ENCODE measurements around the gene PDE1A.
A peak's percentile ranks its signal among the peaks of the same experiment; 100 is the strongest.

The PDE1A gene

DNA sequence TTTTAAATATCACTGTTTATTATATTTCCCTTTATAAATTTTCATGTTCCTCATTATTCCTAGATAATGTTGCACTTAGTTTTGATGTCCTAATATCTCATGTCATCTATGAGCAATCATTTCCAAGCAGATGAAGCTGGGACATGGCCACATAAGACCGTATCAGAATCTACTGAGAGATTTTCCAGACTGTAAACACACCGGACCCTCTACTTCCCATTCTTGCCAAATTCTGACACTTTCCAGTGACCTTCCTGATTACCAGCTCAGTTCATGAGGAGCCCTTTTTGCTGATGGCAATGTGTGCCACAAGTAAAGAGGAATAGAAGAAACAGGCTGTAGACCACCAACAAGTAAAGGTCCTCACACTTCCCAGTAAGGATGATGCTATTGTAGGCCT is 20.3 kb upstream of the PDE1A start:
- in situ Hi-C loops (cut with HindIII; ENCODE audit: low sequenced_read_pairs): no loop called here
- no peak overlapping the region for H3K4me3 ChIP-seq (ENCODE audit: low read depth, low read length)
- TF ChIP-seq CTCF (IDR thresholded peaks at IDR 0.05; ENCODE audit: low read depth, low read length): no peak
- DNase-seq (ENCODE audit: low read depth, low spot score): no peak

DNA sequence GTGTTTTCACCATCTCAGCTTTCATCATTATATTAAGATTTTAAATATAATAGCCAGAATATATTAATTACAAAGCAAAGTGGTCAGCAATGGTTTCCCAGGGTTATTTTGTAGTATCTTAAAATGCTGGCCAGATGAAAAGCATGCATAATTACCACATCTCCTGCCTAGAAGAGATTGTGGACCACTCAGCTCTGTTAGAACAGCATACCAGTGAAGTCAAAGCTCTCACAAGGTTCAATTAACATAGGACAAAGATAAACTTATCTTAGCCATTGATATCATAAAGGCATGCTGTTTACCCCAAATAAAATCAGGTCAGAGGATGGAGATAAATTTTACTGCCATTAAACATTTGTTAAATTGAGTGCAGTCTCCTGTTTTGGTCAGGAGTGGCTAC is 19.3 kb upstream of the PDE1A start:
- no peak for DNase-seq (ENCODE audit: low read depth, low spot score)
- no peak overlapping the region for H3K4me3 ChIP-seq (ENCODE audit: low read depth, low read length)
- in situ Hi-C loops (cut with HindIII; ENCODE audit: low sequenced_read_pairs): no loop called here
- no peak for TF ChIP-seq CTCF (IDR thresholded peaks at IDR 0.05; ENCODE audit: low read depth, low read length)

DNA sequence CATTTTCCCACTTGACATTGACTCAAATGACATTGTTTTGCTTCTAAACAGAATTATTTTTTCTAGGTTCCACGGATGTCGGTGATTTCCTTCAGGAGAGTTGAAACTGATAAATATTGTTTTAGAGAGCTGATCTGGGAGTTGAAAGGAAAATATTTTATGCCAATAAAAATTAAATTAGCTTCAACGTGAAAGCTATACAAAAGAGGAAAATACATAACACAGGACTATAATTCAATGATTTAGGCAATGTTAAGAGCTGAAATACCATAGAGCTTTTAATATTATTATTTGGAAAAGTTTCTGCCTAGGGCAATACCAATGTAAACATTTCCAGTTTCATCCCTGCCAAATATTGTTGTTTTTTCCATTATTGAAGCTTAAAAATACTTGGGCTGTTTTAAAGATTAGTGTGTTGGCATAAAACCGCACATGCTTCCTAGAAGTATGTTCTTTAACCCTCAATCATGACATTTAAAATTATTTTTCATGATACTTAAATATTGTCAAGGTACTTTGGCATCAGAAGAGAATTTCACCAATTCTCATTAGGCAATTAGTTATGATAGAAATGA is 18.6 kb upstream of the PDE1A start:
- no peak for TF ChIP-seq CTCF (IDR thresholded peaks at IDR 0.05; ENCODE audit: low read depth, low read length)
- no peak for DNase-seq (ENCODE audit: low read depth, low spot score)
- no peak overlapping the region for H3K4me3 ChIP-seq (ENCODE audit: low read depth, low read length)
- in situ Hi-C loops (cut with HindIII; ENCODE audit: low sequenced_read_pairs): no loop called here

DNA sequence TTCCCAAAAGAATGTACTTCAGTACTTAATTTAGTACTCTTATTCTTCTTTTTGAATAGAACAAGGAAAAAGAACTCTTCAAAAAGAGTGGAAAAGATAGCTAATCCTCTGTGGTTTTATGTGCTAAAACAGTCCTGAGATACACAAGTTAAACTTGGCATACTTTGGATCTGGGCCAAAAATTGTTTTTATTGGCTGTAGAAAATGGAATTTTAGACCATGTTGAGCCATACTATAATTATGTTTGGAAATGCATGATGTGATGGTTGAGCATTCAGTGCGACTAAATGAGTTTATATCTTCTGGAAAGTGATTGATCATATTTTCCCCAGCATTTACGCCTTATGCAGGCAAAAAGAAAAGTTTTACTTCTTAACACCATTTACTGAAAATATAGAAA is 18.0 kb upstream of the PDE1A start:
- no peak for TF ChIP-seq CTCF (IDR thresholded peaks at IDR 0.05; ENCODE audit: low read depth, low read length)
- no peak overlapping the region for H3K4me3 ChIP-seq (ENCODE audit: low read depth, low read length)
- peak; percentile 32 for DNase-seq (ENCODE audit: low read depth, low spot score)
- in situ Hi-C loops (cut with HindIII; ENCODE audit: low sequenced_read_pairs): no loop called here

- DNase-seq (ENCODE audit: low read depth, low spot score): no peak
- in situ Hi-C loops (cut with HindIII; ENCODE audit: low sequenced_read_pairs): no loop called here
- TF ChIP-seq CTCF (IDR thresholded peaks at IDR 0.05; ENCODE audit: low read depth, low read length): no peak
- no peak overlapping the region for H3K4me3 ChIP-seq (ENCODE audit: low read depth, low read length)
Measured at GRCh38 chr2:182444170-182444569, 17.3 kb upstream of the PDE1A start.

DNA sequence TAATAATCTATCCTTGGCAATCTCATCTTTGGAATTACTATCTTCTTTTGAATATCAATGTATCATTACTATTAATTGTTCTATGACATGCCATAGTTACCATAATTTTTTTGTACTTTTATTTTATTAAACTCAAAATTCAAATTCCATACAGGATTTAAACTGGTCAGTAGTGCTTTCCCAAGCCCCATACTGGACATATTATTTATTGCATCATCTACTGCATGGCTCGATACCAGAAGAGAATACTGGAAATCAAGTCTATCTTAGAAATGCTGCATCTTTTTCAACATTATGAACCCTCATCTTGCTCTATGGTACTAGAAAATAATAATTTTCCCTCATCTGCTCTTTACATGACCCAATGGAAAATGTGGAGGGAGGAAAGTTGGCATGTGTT is 9.4 kb upstream of the PDE1A start:
- no peak overlapping the region for H3K4me3 ChIP-seq (ENCODE audit: low read depth, low read length)
- no peak for TF ChIP-seq CTCF (IDR thresholded peaks at IDR 0.05; ENCODE audit: low read depth, low read length)
- DNase-seq (ENCODE audit: low read depth, low spot score): no peak
- in situ Hi-C loops (cut with HindIII; ENCODE audit: low sequenced_read_pairs): no loop called here

DNA sequence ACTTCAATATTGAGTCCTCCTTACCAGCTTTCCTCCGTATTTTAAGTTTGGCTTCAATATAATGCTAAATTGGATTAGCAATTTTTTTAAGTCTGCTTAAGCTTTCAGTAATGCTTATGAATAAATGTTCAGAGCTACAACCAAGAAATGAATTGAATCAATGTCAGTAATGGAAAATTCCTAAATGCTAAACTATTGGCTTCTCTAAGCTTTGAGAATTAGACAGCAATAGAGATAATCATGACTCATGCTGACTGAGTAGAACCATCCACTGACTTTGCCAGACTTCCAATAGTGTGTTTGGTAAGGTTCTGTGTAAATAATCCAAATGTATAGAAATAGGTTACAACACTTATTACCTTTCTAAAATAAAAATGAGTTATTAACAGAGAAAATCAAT is 8.9 kb upstream of the PDE1A start:
- peak; percentile 45 for DNase-seq (ENCODE audit: low read depth, low spot score)
- TF ChIP-seq CTCF (IDR thresholded peaks at IDR 0.05; ENCODE audit: low read depth, low read length): no peak
- in situ Hi-C loops (cut with HindIII; ENCODE audit: low sequenced_read_pairs): no loop called here
- no peak overlapping the region for H3K4me3 ChIP-seq (ENCODE audit: low read depth, low read length)

Measured in astrocyte of the spinal cord (primary cell).